Measurements from ENCODE around the gene PLXNB2. TPM values are rescaled to one million over a fixed set of nuclear protein-coding genes. Genes with fewer than 3 reads are reported as not detected.
A peak's percentile ranks its signal among the peaks of the same experiment; 100 is the strongest.

Gene PLXNB2
- total RNA-seq, 1 experiment from 2014 or later = 80.7 TPM

- DNase-seq = no peak
- Histone ChIP-seq H3K9me3 (no peaks in the 10 kb centered on the region), H3K27me3 (no peaks in the 10 kb centered on the region), H3K36me3 (peaks cover 26% of the 10 kb centered on the region), H3K4me3 (no peak overlapping the region)
Measured at GRCh38 chr22:50258361-50259292, 48.8 kb downstream of the PLXNB2 start.

- no peaks in the 10 kb centered on the region for H3K9me3 ChIP-seq
- no peaks in the 10 kb centered on the region for H3K27me3 ChIP-seq
- H3K4me3 ChIP-seq = no peak overlapping the region
- DNase-seq = no peak
- H3K36me3 ChIP-seq = peaks cover 26% of the 10 kb centered on the region
Measured at GRCh38 chr22:50257451-50258360, 49.7 kb downstream of the PLXNB2 start.

GRCh38 chr22:50257041-50257440 lies 50.4 kb downstream of the PLXNB2 start:
- H3K4me3 ChIP-seq = no peak overlapping the region
- H3K9me3 ChIP-seq = no peaks in the 10 kb centered on the region
- H3K27me3 ChIP-seq = no peaks in the 10 kb centered on the region
- DNase-seq = no peak
- peaks cover 26% of the 10 kb centered on the region for H3K36me3 ChIP-seq

DNA sequence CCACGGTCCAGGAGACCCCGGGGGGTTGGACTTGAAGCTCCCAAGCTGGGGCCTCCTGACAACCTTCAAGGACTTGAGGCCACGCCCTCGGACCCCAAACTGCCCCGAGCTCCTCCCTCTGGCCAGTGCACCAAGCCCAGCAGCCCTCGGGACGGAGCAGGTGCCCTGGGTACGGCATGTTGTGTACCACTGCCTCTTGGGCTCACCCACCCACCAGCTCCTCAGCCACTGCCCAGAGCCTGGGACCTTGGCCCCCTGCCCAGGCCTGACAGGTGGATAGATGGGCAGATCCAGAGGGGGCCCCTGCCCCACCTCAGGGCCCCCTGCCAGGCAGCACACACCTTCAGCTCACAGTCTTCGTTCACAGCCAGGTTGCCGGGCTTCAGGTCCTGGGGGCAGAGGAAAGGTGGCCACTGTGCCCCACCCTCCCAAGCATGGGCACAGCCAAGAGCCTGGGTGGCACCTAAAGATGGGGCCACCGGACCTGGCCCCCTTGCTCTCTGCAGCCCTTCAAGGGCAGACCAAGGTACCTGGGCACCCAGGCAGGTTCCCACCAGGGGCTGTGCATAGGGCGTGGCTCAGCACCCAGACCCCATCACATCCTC lies 51.1 kb downstream of the PLXNB2 start:
- no peak for DNase-seq
- no peaks in the 10 kb centered on the region for H3K27me3 ChIP-seq
- peaks cover 26% of the 10 kb centered on the region for H3K36me3 ChIP-seq
- no peak overlapping the region for H3K4me3 ChIP-seq
- no peaks in the 10 kb centered on the region for H3K9me3 ChIP-seq

GRCh38 chr22:50255607-50256006 lies 51.8 kb downstream of the PLXNB2 start:
- Histone ChIP-seq H3K36me3 (peaks cover 26% of the 10 kb centered on the region), H3K27me3 (no peaks in the 10 kb centered on the region), H3K9me3 (no peaks in the 10 kb centered on the region), H3K4me3 (no peak overlapping the region)
- no peak for DNase-seq

- Histone ChIP-seq H3K4me3 (no peak overlapping the region), H3K27me3 (no peaks in the 10 kb centered on the region), H3K36me3 (peaks cover 27% of the 10 kb centered on the region), H3K9me3 (no peaks in the 10 kb centered on the region)
- DNase-seq = no peak
Measured at GRCh38 chr22:50255099-50255498, 52.3 kb downstream of the PLXNB2 start.

DNA sequence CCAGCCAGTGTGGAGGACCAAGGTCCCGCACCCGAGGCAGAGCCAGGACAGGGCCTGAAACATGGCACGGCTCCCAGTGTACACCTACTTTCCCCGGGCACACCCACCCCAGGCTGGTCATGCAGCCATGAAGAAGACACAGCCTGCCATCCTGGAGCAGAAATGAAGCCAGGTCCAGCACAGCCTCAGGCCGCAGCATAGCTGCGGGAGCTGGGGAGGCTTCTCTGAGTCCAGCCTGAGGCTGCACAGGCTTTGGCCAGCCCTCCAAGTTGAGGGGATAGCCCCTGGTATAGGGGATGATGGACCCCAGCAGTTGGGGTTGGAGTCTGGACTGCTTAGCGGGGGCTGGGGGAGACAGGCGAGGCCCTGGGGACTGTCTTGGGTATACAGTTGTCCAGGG lies 53.5 kb downstream of the PLXNB2 start:
- Histone ChIP-seq H3K36me3 (peaks cover 35% of the 10 kb centered on the region), H3K4me3 (no peak overlapping the region), H3K9me3 (no peaks in the 10 kb centered on the region), H3K27me3 (no peaks in the 10 kb centered on the region)
- no peak for DNase-seq

GRCh38 chr22:50253046-50253915 lies 54.2 kb downstream of the PLXNB2 start:
- Histone ChIP-seq H3K9me3 (no peaks in the 10 kb centered on the region), H3K4me3 (no peak overlapping the region), H3K36me3 (peaks cover 40% of the 10 kb centered on the region), H3K27me3 (no peaks in the 10 kb centered on the region)
- no peak for DNase-seq

DNA sequence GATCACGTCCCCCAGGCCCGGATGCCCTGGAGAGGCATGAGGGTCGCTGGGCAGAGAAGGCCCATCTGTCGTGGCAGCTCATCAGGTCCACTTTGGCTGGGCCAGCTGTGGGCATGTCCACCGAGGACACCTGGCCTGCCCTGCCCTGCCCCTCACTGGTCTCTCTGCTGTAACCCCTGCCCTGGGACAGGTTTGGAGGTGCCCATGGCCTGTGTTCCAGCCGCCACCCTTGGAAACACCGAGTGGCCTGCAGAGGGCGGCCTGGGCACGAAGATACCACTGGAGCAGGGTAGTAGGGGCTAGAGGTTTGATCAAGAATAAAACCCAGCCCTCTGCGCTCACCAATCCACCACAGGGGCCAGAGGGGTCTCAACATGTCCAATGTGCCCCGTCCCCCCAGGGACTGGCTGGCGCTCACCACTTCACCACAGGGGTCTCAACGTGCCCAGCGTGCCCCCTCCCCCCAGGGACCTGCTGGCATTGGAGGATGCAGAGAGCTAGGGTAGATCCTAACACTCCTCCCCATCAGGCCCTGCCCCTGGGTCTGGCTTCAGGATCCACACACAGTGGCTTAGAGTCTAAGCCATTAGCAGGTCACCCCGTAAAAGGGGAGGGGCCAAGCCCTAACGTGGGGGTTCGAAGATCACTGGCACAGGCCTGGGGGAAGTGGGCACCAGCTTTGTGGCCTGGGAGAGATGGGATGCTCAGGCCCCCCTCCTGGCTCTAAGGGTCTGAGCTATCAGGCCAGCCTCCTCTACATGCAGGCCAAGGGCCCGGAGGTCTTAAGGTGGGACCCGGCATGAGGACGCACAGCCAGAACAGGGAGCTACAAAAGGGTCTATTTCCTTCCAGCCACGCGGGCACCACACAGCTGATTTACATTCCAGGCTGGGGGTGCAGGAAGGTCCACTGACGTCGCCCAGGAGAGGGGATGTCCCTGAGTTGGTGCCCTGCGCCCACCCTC lies 55.1 kb downstream of the PLXNB2 start:
- peak; percentile 71 for DNase-seq
- Histone ChIP-seq H3K36me3 (peaks cover 34% of the 10 kb centered on the region), H3K4me3 (no peak overlapping the region), H3K27me3 (no peaks in the 10 kb centered on the region), H3K9me3 (no peaks in the 10 kb centered on the region)

GRCh38 chr22:50251477-50252081 lies 55.9 kb downstream of the PLXNB2 start:
- Histone ChIP-seq H3K36me3 (peaks cover 36% of the 10 kb centered on the region), H3K9me3 (no peaks in the 10 kb centered on the region), H3K4me3 (peak overlapping the region; percentile 68), H3K27me3 (no peaks in the 10 kb centered on the region)
- DNase-seq = no peak

DNA sequence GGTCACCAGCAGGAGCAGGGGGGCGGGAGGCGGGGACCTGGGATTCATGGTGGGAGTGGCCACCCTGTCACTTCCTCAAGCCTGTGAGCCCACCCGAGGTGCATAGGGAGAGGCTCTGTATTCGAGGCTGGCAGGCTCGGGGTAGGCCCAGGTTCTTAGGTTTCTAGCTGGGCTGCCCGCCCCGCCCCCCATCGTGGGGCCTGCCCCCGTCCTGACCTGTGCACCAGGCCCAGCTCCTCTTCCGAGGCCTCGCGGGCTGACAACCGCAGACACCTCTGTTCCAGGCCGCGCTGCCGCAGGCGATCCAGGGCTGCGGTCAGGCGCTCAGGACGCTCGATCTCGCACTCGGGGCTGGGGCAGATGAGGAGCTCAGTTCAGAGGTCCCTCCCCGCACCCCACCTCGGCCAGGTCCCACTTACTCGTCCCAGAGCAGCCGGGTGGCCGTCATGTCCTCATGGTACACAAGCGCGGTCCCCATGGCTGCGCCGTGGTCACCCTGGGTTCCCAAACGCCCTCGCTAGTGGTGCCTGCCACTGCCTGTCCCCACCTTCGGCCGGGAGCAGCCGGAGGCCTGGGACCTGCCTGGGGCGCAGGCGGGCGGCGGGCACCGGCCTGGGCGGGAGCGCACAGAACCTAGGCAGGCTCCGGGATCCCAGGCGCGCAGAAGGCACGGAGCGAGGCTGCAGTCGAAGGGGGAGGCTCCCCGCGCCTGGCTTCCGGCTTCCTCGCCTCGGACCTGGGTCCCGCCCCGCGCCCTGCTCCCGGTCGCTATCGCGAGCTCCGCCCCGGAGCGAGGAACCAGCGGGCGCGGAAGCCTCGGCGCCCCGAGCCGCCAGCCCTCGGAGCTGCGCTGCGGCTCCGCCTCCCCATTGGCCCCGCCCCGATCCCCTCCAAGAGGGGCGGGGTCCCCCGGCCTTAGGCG lies 56.6 kb downstream of the PLXNB2 start, which contains the start of gene HDAC10:
Gene HDAC10 (minus strand): TSS at position 711 of the 922 bp plus-strand sequence. CDS start 233 bp downstream, at position 478.
- no peaks in the 10 kb centered on the region for H3K27me3 ChIP-seq
- peak within 1 kb of the TSS; percentile 68 for H3K4me3 ChIP-seq
- peak; percentile 85 for DNase-seq
- H3K9me3 ChIP-seq = no peaks in the 10 kb centered on the region
- peaks cover 38% of the 10 kb centered on the region for H3K36me3 ChIP-seq

GRCh38 chr22:50250249-50250554 lies 57.2 kb downstream of the PLXNB2 start:
- H3K9me3 ChIP-seq = no peaks in the 10 kb centered on the region
- H3K36me3 ChIP-seq = peaks cover 41% of the 10 kb centered on the region
- no peaks in the 10 kb centered on the region for H3K27me3 ChIP-seq
- DNase-seq = no peak
- peak overlapping the region; percentile 68 for H3K4me3 ChIP-seq

DNA sequence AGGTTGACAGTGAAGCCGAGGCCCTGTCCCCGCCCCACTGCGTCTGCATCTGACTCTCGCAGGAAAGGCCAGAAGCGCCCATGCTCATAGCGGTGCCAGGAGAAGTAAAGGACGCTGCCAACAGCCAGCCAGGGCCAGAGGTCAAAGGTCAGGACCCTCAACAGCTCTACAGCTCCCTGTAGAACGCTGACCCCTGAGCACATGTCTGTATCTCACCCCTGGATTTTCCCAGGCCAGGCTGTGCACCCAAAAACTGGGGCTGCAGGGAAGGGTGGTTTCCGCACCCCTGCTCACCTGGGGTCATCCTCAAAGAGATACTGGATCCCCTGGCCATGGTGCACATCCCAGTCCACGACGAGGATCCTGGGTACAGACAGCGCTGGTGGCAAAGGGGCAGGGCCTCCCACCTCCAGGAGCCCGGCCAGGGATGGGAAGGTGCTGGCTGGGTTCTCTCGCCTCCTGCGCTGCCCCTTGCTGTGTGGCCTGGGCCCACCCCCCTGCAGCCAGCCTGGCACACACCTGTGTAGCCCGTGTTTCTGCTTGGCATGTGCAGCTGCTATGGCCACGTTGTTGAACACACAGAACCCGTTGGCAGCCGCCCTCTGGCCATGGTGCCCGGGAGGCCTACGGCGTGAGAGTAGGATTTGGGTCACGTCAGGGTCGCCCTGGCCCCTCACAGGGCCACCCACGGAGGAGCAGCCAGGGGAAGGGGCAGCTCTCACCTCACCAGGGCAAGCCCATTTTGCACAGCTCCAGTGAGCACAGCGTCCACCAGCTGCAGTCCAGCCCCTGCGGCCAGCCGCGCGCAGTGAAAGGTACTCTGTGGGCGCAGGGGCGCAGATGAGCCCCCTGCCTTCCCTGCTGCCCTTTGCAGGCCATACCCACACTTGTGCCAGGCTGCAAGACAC lies 57.9 kb downstream of the PLXNB2 start:
- Histone ChIP-seq H3K4me3 (peak overlapping the region; percentile 68; the same call in 1 of the 2 replicates), H3K36me3 (peaks cover 39% of the 10 kb centered on the region)
- DNase-seq = no peak

More for the DNA sequence above, 57.9 kb downstream of the PLXNB2 start:
- Histone ChIP-seq H3K9me3 (no peaks in the 10 kb centered on the region), H3K27me3 (no peaks in the 10 kb centered on the region)
